Measurements from ENCODE around the gene KLF13. TPM values are rescaled to one million over a fixed set of nuclear protein-coding genes. Genes with fewer than 3 reads are reported as not detected.
A peak's percentile ranks its signal among the peaks of the same experiment; 100 is the strongest.

KLF13 gene
- 10 to 100 TPM; 68.9 to 92.3 TPM for total RNA-seq

GRCh38 chr15:31326156-31326874 is at the start of gene KLF13:
Gene KLF13, plus strand, starts transcription at chr15:31326835. Its CDS starts 378 bp downstream, at chr15:31327213.
- intact Hi-C loops (cut with DNase I), result loop anchor here (5.0 to 10.0 kb wide), 3 partner anchors 52 to 158 kb away; no protein-coding TSS in a partner anchor
- Histone ChIP-seq H3K27me3 (no peaks in the 10 kb centered on the region), H3K27ac (peak within 1 kb of the TSS; percentile 100), H3K36me3 (no peaks in the 10 kb centered on the region), H3K9ac (ENCODE audit: low read depth in 2 of 2, low read length in 2 of 2) (peak within 1 kb of the TSS; percentile 88 to 100), H3K9me3 (no peaks in the 10 kb centered on the region), H3K4me3 (peak within 1 kb of the TSS; percentile 88), H3K4me1 (peaks cover 8% of the 10 kb centered on the region)
- TF ChIP-seq CTCF (IDR thresholded peaks at IDR 0.05), result no peak
- peak; percentile 99 for DNase-seq

GRCh38 chr15:31277335-31278060 is 49.1 kb upstream of the KLF13 start:
- H3K9me3 ChIP-seq, result no peaks in the 10 kb centered on the region
- H3K9ac ChIP-seq (ENCODE audit: low read depth in 2 of 2, low read length in 2 of 2), result no peak overlapping the region
- DNase-seq, result no peak
- no peak overlapping the region for H3K27ac ChIP-seq
- H3K36me3 ChIP-seq, result no peaks in the 10 kb centered on the region
- intact Hi-C loops (cut with DNase I), result loop anchor here (10.0 kb wide), 1 partner anchor 47 kb away; the partner anchor contains the start of gene KLF13
- H3K4me1 ChIP-seq, result peaks cover 13% of the 10 kb centered on the region
- H3K4me3 ChIP-seq, result no peak overlapping the region
- no peaks in the 10 kb centered on the region for H3K27me3 ChIP-seq
- TF ChIP-seq CTCF (IDR thresholded peaks at IDR 0.05), result no peak

GRCh38 chr15:31278061-31278445 is 48.6 kb upstream of the KLF13 start:
- no peaks in the 10 kb centered on the region for H3K27me3 ChIP-seq
- no peaks in the 10 kb centered on the region for H3K9me3 ChIP-seq
- H3K9ac ChIP-seq (ENCODE audit: low read depth in 2 of 2, low read length in 2 of 2), result no peak overlapping the region
- no peak overlapping the region for H3K4me3 ChIP-seq
- H3K36me3 ChIP-seq, result no peaks in the 10 kb centered on the region
- peaks cover 7% of the 10 kb centered on the region for H3K4me1 ChIP-seq
- intact Hi-C loops (cut with DNase I), result loop anchor here (10.0 kb wide), 1 partner anchor 47 kb away; the partner anchor contains the start of gene KLF13
- no peak for TF ChIP-seq CTCF (IDR thresholded peaks at IDR 0.05)
- DNase-seq, result no peak
- no peak overlapping the region for H3K27ac ChIP-seq

- no peak overlapping the region for H3K27ac ChIP-seq
- H3K4me3 ChIP-seq, result no peak overlapping the region
- H3K9ac ChIP-seq (ENCODE audit: low read depth in 2 of 2, low read length in 2 of 2), result no peak overlapping the region
- peak; percentile 16 for DNase-seq
- intact Hi-C loops (cut with DNase I), result loop anchor here (10.0 kb wide), 1 partner anchor 46 kb away; the partner anchor contains the start of gene KLF13
- no peaks in the 10 kb centered on the region for H3K27me3 ChIP-seq
- peaks cover 5% of the 10 kb centered on the region for H3K4me1 ChIP-seq
- H3K9me3 ChIP-seq, result no peaks in the 10 kb centered on the region
- TF ChIP-seq CTCF (IDR thresholded peaks at IDR 0.05), result no peak
- H3K36me3 ChIP-seq, result no peaks in the 10 kb centered on the region
These were observed 48.0 kb upstream of the KLF13 start for GRCh38 chr15:31278544-31279220.
